ENCODE data around the gene KMT2C.
"Not testable (repeated sequence)": the region's sequence is repeated elsewhere in the genome, so short reads cannot be mapped to it uniquely, and the experiment has no call there.

The KMT2C gene

DNA sequence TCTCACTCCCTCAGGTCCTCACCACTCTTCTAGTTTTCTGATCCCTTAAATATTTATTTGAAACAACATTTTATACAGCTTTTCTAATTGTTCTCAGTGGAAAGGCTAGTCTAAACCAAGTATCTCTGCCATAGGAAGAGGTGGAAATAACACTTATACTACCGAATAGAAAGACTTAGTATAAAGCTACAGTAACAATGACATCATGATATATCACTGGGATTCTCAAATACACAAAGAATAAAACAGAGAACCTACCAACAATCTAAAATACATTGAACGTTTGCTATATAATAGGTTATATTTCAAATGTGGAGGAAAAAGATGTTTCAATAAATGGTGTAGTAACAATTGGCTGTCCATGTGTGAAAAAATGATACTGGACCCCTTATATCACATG lies 142.9 kb downstream of the KMT2C start:
- no peak for FAIRE-seq
- TF ChIP-seq PAX5 (IDR thresholded peaks at IDR 0.05; ENCODE audit: insufficient read depth, low read length, severe bottlenecking) (no peak), POU2F2 (IDR thresholded peaks at IDR 0.05; ENCODE audit: low read depth, low read length) (no peak), POLR2AphosphoS5 (IDR thresholded peaks at IDR 0.05; ENCODE audit: low read depth, low read length) (no peak), POLR2A (IDR thresholded peaks at IDR 0.05; ENCODE audit: low read depth, low read length) (no peak), SPI1 (IDR thresholded peaks at IDR 0.05; ENCODE audit: low read depth, low read length) (no peak), TAF1 (IDR thresholded peaks at IDR 0.05; ENCODE audit: low read depth, low read length) (no peak)
- no peak for DNase-seq (ENCODE audit: insufficient read length, low spot score)

GRCh38 chr7:152286972-152287371 lies 148.8 kb downstream of the KMT2C start:
- FAIRE-seq; DNase-seq (ENCODE audit: insufficient read length, low spot score): not testable (repeated sequence)

DNA sequence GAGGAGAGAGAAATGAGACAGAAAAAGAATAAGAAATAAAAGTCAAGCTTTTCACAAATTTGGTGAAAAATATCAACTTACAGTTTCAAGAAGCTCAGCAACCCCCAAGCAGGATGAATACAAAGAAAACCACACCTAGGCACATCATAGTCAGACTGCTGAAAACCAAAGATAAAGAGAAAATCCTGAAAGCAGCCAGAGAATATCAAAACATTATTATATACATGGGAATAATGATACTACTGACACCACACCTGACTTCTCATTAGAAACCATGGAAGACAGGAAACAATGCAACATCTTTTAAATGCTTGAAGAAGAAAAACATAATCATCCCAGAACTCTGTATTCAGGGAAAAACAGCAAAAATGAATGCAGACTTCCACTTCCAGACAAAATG lies 149.6 kb downstream of the KMT2C start:
- not testable (repeated sequence) for DNase-seq (ENCODE audit: insufficient read length, low spot score); FAIRE-seq

DNA sequence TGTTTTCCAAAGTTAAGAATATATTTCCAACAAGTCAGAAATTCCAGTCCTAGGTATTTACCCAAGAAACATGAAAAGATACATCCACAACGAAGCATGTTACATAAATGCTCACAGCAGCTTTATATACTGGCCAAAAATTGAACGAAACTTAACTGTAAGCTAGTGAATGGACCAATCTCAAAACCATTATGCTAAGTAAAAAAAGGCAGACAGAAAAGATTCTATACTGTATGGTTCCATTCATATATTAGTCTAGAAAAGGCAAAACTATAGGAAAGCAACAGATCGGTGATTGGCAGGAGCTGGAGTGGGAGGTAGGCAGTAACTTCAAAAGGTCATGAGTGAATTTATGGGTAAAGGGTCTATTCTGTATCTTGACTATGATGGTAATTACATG lies 150.8 kb downstream of the KMT2C start:
- not testable (repeated sequence) for DNase-seq (ENCODE audit: insufficient read length, low spot score); FAIRE-seq

DNA sequence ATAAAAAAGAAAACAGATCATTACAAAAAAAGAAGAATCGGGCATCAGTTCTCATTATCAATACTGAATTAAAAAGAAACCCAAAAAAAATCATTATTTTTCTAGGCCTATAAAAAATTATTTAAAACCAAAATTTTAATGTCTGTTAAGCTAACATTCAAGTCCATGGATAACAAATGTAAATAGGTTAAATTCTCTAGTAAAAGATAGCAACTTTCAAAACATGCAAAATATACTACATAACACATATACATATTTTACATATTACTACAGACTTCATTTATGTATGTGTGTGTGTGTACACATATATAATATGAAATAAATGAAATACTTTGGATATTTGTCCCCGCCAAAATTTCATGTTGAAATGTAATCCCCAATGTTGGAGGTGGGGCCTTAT lies 158.1 kb downstream of the KMT2C start:
- not testable (repeated sequence) for FAIRE-seq; DNase-seq (ENCODE audit: insufficient read length, low spot score)

GRCh38 chr7:152270427-152270826 lies 165.4 kb downstream of the KMT2C start:
- not testable (repeated sequence) for DNase-seq (ENCODE audit: insufficient read length, low spot score)
- peak; percentile 9 for FAIRE-seq

GRCh38 chr7:152266859-152267258 lies 168.9 kb downstream of the KMT2C start:
- not testable (repeated sequence) for DNase-seq (ENCODE audit: insufficient read length, low spot score); FAIRE-seq

DNA sequence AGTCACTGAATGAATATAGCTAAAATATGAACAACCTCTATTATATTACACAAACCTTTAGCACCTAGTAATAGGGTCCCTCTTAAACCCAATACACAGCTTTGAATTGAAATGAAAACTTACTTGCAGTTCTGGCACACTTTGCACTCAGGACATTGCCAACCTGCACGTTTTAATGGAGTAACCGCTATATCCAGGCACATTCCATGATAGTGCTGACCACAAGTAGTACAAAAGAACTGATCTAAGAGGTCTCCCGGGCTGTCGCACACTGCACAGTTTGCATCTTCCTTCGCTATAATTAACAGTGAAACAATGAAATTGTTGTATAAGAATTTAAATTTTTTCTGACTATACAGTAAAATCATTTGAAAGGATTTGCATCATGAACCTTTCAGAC lies 170.9 kb downstream of the KMT2C start:
- FAIRE-seq = peak; percentile 48
- not testable (repeated sequence) for DNase-seq (ENCODE audit: insufficient read length, low spot score)

GRCh38 chr7:152262146-152262545 lies 173.7 kb downstream of the KMT2C start:
- FAIRE-seq = not testable (repeated sequence)

DNA sequence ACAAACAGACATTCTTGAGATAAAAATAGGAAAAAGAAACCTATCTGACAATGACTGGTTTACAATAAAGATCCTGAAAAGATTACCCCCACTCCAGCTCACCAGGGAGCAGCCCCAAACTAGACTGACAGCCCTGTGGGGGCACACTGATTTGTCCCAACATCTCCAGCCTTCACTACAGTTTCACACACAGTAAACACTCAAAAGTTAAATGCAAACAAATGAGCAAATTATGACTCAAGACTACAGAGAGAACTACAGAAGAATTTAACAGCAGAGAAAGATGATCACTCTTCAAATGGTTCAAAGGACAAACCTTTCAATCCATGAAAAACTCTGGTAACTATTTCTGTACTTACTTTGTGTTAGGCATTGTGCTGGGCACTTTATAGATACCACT lies 176.2 kb downstream of the KMT2C start:
- FAIRE-seq = peak; percentile 69
- DNase-seq (ENCODE audit: insufficient read length, low spot score) = not testable (repeated sequence)

More at GRCh38 chr7:152262146-152262545, 173.7 kb downstream of the KMT2C start:
- not testable (repeated sequence) for DNase-seq (ENCODE audit: insufficient read length, low spot score)

- not testable (repeated sequence) for DNase-seq (ENCODE audit: insufficient read length, low spot score)
- FAIRE-seq = peak; percentile 55
These were observed 188.0 kb downstream of the KMT2C start for GRCh38 chr7:152247851-152248250.

- not testable (repeated sequence) for DNase-seq (ENCODE audit: insufficient read length, low spot score); FAIRE-seq
These were observed 190.4 kb downstream of the KMT2C start for GRCh38 chr7:152245417-152245816.

GRCh38 chr7:152243464-152243863 lies 192.3 kb downstream of the KMT2C start:
- not testable (repeated sequence) for FAIRE-seq; DNase-seq (ENCODE audit: insufficient read length, low spot score)

DNA sequence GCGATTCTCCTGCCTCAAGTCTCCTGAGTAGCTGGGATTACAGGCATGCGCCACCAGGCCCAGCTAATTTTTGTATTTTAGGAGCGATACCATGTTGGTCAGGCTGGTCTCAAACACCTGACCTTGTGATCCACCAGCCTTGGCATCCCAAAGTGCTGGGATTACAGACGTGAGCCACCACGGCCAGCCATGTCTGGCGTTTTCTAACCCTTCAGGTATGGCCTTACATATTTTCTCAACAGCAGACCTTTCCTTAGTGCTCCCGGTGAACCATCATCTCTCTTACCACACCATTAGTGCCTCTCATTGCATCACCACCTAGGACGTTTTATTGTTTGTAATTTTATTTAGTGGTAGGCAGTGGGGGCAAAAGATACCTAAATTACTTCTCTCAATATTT lies 194.5 kb downstream of the KMT2C start:
- not testable (repeated sequence) for FAIRE-seq; DNase-seq (ENCODE audit: insufficient read length, low spot score)

GRCh38 chr7:152236306-152236705 lies 199.5 kb downstream of the KMT2C start:
- FAIRE-seq; DNase-seq (ENCODE audit: insufficient read length, low spot score): not testable (repeated sequence)

- DNase-seq (ENCODE audit: insufficient read length, low spot score); FAIRE-seq: not testable (repeated sequence)
These were observed 201.4 kb downstream of the KMT2C start for GRCh38 chr7:152234421-152234820.

Data from GM12891 (cell line).